ENCODE measurements around the gene IDH3G.

IDH3G gene

GRCh38 chrX:153780678-153781427, 13.3 kb downstream of the IDH3G start, which contains the start of gene SRPK3:
TSS of gene SRPK3 (plus strand) at chrX:153781041. CDS start at chrX:153781087, 46 bp downstream.
- H3K4me3 ChIP-seq (ENCODE audit: insufficient read depth, low read depth, low read length) = no peak within 1 kb of the TSS
- no peaks in the 10 kb centered on the region for H3K36me3 ChIP-seq (ENCODE audit: control insufficient read depth, insufficient read depth, low read length)
- H3K4me1 ChIP-seq (ENCODE audit: control insufficient read depth, insufficient read depth, low read length) = peaks cover 2% of the 10 kb centered on the region
- no peaks in the 10 kb centered on the region for H3K9me3 ChIP-seq (ENCODE audit: control insufficient read depth, low read length)
- no peak within 1 kb of the TSS for H3K27ac ChIP-seq (ENCODE audit: insufficient read depth, low read depth, low read length, poor library complexity, severe bottlenecking)
- no peaks in the 10 kb centered on the region for H3K27me3 ChIP-seq (ENCODE audit: control insufficient read depth, insufficient read depth, low read length, poor library complexity, severe bottlenecking)
- WGBS, 2 experiments = 93% methylated on average over 52 of the region's 52 CpGs

- Histone ChIP-seq H3K27me3 (ENCODE audit: control insufficient read depth, insufficient read depth, low read length, poor library complexity, severe bottlenecking) (no peaks in the 10 kb centered on the region), H3K4me1 (ENCODE audit: control insufficient read depth, insufficient read depth, low read length) (peaks cover 2% of the 10 kb centered on the region), H3K4me3 (ENCODE audit: insufficient read depth, low read depth, low read length) (no peak overlapping the region), H3K27ac (ENCODE audit: insufficient read depth, low read depth, low read length, poor library complexity, severe bottlenecking) (no peak overlapping the region), H3K9me3 (ENCODE audit: control insufficient read depth, low read length) (no peaks in the 10 kb centered on the region), H3K36me3 (ENCODE audit: control insufficient read depth, insufficient read depth, low read length) (no peaks in the 10 kb centered on the region)
- 90 to 92% methylated on average over 18 of the region's 18 CpGs for WGBS, 2 experiments
Observed at GRCh38 chrX:153779891-153780677, 14.1 kb downstream of the IDH3G start.

- H3K4me3 ChIP-seq (ENCODE audit: insufficient read depth, low read depth, low read length) = no peak overlapping the region
- 93 to 94% methylated on average over 16 of the region's 16 CpGs for WGBS, 2 experiments
- no peaks in the 10 kb centered on the region for H3K36me3 ChIP-seq (ENCODE audit: control insufficient read depth, insufficient read depth, low read length)
- no peaks in the 10 kb centered on the region for H3K27me3 ChIP-seq (ENCODE audit: control insufficient read depth, insufficient read depth, low read length, poor library complexity, severe bottlenecking)
- peaks cover 2% of the 10 kb centered on the region for H3K4me1 ChIP-seq (ENCODE audit: control insufficient read depth, insufficient read depth, low read length)
- H3K9me3 ChIP-seq (ENCODE audit: control insufficient read depth, low read length) = no peaks in the 10 kb centered on the region
- no peak overlapping the region for H3K27ac ChIP-seq (ENCODE audit: insufficient read depth, low read depth, low read length, poor library complexity, severe bottlenecking)
Observed at GRCh38 chrX:153778684-153779101, 15.5 kb downstream of the IDH3G start.

- Histone ChIP-seq H3K27me3 (ENCODE audit: control insufficient read depth, insufficient read depth, low read length, poor library complexity, severe bottlenecking) (no peaks in the 10 kb centered on the region), H3K9me3 (ENCODE audit: control insufficient read depth, low read length) (no peaks in the 10 kb centered on the region), H3K4me3 (ENCODE audit: insufficient read depth, low read depth, low read length) (no peak overlapping the region), H3K36me3 (ENCODE audit: control insufficient read depth, insufficient read depth, low read length) (no peaks in the 10 kb centered on the region), H3K27ac (ENCODE audit: insufficient read depth, low read depth, low read length, poor library complexity, severe bottlenecking) (no peak overlapping the region), H3K4me1 (ENCODE audit: control insufficient read depth, insufficient read depth, low read length) (peaks cover 2% of the 10 kb centered on the region)
- WGBS, 2 experiments = 89 to 91% methylated on average over 17 of the region's 17 CpGs
Observed at GRCh38 chrX:153778181-153778580, 16.0 kb downstream of the IDH3G start.

- H3K36me3 ChIP-seq (ENCODE audit: control insufficient read depth, insufficient read depth, low read length) = no peaks in the 10 kb centered on the region
- H3K4me3 ChIP-seq (ENCODE audit: insufficient read depth, low read depth, low read length) = no peak overlapping the region
- no peaks in the 10 kb centered on the region for H3K27me3 ChIP-seq (ENCODE audit: control insufficient read depth, insufficient read depth, low read length, poor library complexity, severe bottlenecking)
- 93 to 95% methylated on average over 34 of the region's 34 CpGs for WGBS, 2 experiments
- H3K27ac ChIP-seq (ENCODE audit: insufficient read depth, low read depth, low read length, poor library complexity, severe bottlenecking) = no peak overlapping the region
- H3K9me3 ChIP-seq (ENCODE audit: control insufficient read depth, low read length) = no peaks in the 10 kb centered on the region
- peaks cover 2% of the 10 kb centered on the region for H3K4me1 ChIP-seq (ENCODE audit: control insufficient read depth, insufficient read depth, low read length)
Observed at GRCh38 chrX:153777261-153778090, 16.7 kb downstream of the IDH3G start.

GRCh38 chrX:153776611-153777045, 17.5 kb downstream of the IDH3G start:
- Histone ChIP-seq H3K36me3 (ENCODE audit: control insufficient read depth, insufficient read depth, low read length) (no peaks in the 10 kb centered on the region), H3K4me1 (ENCODE audit: control insufficient read depth, insufficient read depth, low read length) (peaks cover 2% of the 10 kb centered on the region), H3K4me3 (ENCODE audit: insufficient read depth, low read depth, low read length) (no peak overlapping the region), H3K9me3 (ENCODE audit: control insufficient read depth, low read length) (no peaks in the 10 kb centered on the region), H3K27ac (ENCODE audit: insufficient read depth, low read depth, low read length, poor library complexity, severe bottlenecking) (no peak overlapping the region), H3K27me3 (ENCODE audit: control insufficient read depth, insufficient read depth, low read length, poor library complexity, severe bottlenecking) (no peaks in the 10 kb centered on the region)
- 94 to 96% methylated on average over 13 to 15 of the region's 22 CpGs for WGBS, 2 experiments

GRCh38 chrX:153776120-153776599, 18.0 kb downstream of the IDH3G start:
- Histone ChIP-seq H3K9me3 (ENCODE audit: control insufficient read depth, low read length) (no peaks in the 10 kb centered on the region), H3K27ac (ENCODE audit: insufficient read depth, low read depth, low read length, poor library complexity, severe bottlenecking) (no peak overlapping the region), H3K4me3 (ENCODE audit: insufficient read depth, low read depth, low read length) (no peak overlapping the region), H3K36me3 (ENCODE audit: control insufficient read depth, insufficient read depth, low read length) (no peaks in the 10 kb centered on the region), H3K4me1 (ENCODE audit: control insufficient read depth, insufficient read depth, low read length) (peaks cover 2% of the 10 kb centered on the region), H3K27me3 (ENCODE audit: control insufficient read depth, insufficient read depth, low read length, poor library complexity, severe bottlenecking) (no peaks in the 10 kb centered on the region)
- WGBS, 2 experiments = 98% methylated on average over 4 to 16 of the region's 20 CpGs

GRCh38 chrX:153775293-153776119, 18.7 kb downstream of the IDH3G start:
- Histone ChIP-seq H3K27ac (ENCODE audit: insufficient read depth, low read depth, low read length, poor library complexity, severe bottlenecking) (no peak overlapping the region), H3K4me3 (ENCODE audit: insufficient read depth, low read depth, low read length) (no peak overlapping the region), H3K36me3 (ENCODE audit: control insufficient read depth, insufficient read depth, low read length) (no peaks in the 10 kb centered on the region), H3K4me1 (ENCODE audit: control insufficient read depth, insufficient read depth, low read length) (peaks cover 2% of the 10 kb centered on the region), H3K27me3 (ENCODE audit: control insufficient read depth, insufficient read depth, low read length, poor library complexity, severe bottlenecking) (no peaks in the 10 kb centered on the region), H3K9me3 (ENCODE audit: control insufficient read depth, low read length) (no peaks in the 10 kb centered on the region)
- 95 to 96% methylated on average over 42 of the region's 42 CpGs for WGBS, 2 experiments

GRCh38 chrX:153774576-153775292, 19.4 kb downstream of the IDH3G start:
- peaks cover 2% of the 10 kb centered on the region for H3K4me1 ChIP-seq (ENCODE audit: control insufficient read depth, insufficient read depth, low read length)
- no peak overlapping the region for H3K27ac ChIP-seq (ENCODE audit: insufficient read depth, low read depth, low read length, poor library complexity, severe bottlenecking)
- no peaks in the 10 kb centered on the region for H3K27me3 ChIP-seq (ENCODE audit: control insufficient read depth, insufficient read depth, low read length, poor library complexity, severe bottlenecking)
- no peaks in the 10 kb centered on the region for H3K9me3 ChIP-seq (ENCODE audit: control insufficient read depth, low read length)
- H3K4me3 ChIP-seq (ENCODE audit: insufficient read depth, low read depth, low read length) = no peak overlapping the region
- WGBS, 2 experiments = 92 to 96% methylated on average over 34 to 37 of the region's 37 CpGs
- H3K36me3 ChIP-seq (ENCODE audit: control insufficient read depth, insufficient read depth, low read length) = no peaks in the 10 kb centered on the region

Data from ectodermal cell (in vitro differentiated cells).